Measurements from ENCODE around the gene SLC26A11.

The SLC26A11 gene

DNA sequence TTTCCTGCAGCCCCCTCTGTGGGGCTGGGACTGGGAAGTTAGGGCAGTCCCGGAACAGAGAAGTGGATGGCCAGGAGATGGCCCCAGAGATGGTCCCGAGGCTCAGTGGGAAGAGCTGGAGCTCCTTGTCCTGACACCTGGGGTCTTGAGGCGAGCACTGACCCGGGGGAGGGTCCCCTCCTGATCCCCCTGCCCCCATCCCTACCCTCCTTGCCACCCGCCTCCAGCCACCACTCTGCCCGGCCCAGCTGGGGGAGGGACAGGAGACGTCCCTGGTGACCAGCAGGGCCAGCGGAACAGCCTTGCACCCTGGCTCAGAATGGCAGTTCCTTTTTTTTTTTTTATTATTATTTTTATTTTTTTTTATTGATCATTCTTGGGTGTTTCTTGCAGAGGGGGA lies 26.5 kb downstream of the SLC26A11 start:
- Histone ChIP-seq H3K79me2 (ENCODE audit: control insufficient read depth, insufficient read depth, low read length, poor library complexity) (no peaks in the 10 kb centered on the region), H3K14ac (ENCODE audit: low read length) (no peak overlapping the region), H3K79me1 (ENCODE audit: low read length) (peaks cover 7% of the 10 kb centered on the region), H3K4me2 (ENCODE audit: low read length) (no peak overlapping the region), H4K91ac (ENCODE audit: low read depth, low read length) (no peak overlapping the region), H2AFZ (ENCODE audit: insufficient read depth, low read length, poor library complexity) (no peak overlapping the region), H3K23ac (ENCODE audit: low read length) (no peak overlapping the region), H3K18ac (ENCODE audit: low read length) (no peak overlapping the region), H4K12ac (ENCODE audit: low read depth, low read length) (no peak overlapping the region), H2AK5ac (ENCODE audit: low read length) (no peak overlapping the region), H2BK12ac (ENCODE audit: low read length) (no peak overlapping the region), H3K4me1 (ENCODE audit: control insufficient read depth in 1 of 2, insufficient read depth in 2 of 2, low read length in 2 of 2) (peaks cover 4% of the 10 kb centered on the region in 2 experiments), H3K4me3 (ENCODE audit: low read depth, low read length) (no peak overlapping the region), H3K27me3 (ENCODE audit: insufficient read depth, low read length) (no peaks in the 10 kb centered on the region), H2BK5ac (ENCODE audit: low read depth, low read length, poor library complexity) (no peak overlapping the region), H2BK120ac (ENCODE audit: insufficient read depth, low read length, poor library complexity) (no peak overlapping the region), H3K9ac (ENCODE audit: low read length) (no peak overlapping the region), H3K36me3 (ENCODE audit: control insufficient read depth in 1 of 2, insufficient read depth in 2 of 2, low read length in 2 of 2) (peaks cover 54 to 56% of the 10 kb centered on the region in 2 experiments), H3K9me3 (ENCODE audit: insufficient read depth, low read depth, low read length) (peaks cover 3% of the 10 kb centered on the region), H4K8ac (ENCODE audit: low read depth, low read length) (no peak overlapping the region), H3K27ac (ENCODE audit: low read depth, low read length) (no peak overlapping the region), H3K4ac (ENCODE audit: low read depth, low read length) (no peak overlapping the region)
- DNase-seq: no peak
- WGBS (ENCODE audit: extremely low coverage, insufficient coverage, insufficient read length): no CpG with 5 or more reads among the region's 8 CpGs

DNA sequence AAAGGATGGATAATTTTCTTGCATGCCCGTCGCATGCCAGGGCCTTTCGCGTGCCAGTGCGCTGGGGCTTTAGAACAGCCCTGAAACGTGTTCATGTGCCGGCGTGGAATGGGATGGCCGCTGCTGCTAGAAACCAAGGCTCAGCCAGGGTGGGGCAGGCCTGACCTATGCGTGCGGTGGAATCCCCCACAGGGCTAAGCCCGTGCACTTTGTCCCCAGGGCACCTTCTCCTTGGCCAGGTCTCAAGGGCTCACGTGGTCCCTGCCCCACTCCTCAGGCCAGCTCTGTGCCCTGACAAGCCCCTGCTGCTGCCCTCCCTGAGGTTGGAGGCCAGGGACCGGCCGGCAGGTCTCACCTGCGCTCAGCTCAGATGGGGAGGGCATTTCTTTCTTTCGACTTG lies 27.3 kb downstream of the SLC26A11 start:
- no peak overlapping the region for H2BK5ac ChIP-seq (ENCODE audit: low read depth, low read length, poor library complexity)
- H3K36me3 ChIP-seq (ENCODE audit: control insufficient read depth in 1 of 2, insufficient read depth in 2 of 2, low read length in 2 of 2): peaks cover 54 to 55% of the 10 kb centered on the region in 2 experiments
- H4K12ac ChIP-seq (ENCODE audit: low read depth, low read length): no peak overlapping the region
- H3K79me1 ChIP-seq (ENCODE audit: low read length): peaks cover 7% of the 10 kb centered on the region
- H2AFZ ChIP-seq (ENCODE audit: insufficient read depth, low read length, poor library complexity): no peak overlapping the region
- peaks cover 4% of the 10 kb centered on the region in 2 experiments for H3K4me1 ChIP-seq (ENCODE audit: control insufficient read depth in 1 of 2, insufficient read depth in 2 of 2, low read length in 2 of 2)
- H3K79me2 ChIP-seq (ENCODE audit: control insufficient read depth, insufficient read depth, low read length, poor library complexity): no peaks in the 10 kb centered on the region
- H2BK12ac ChIP-seq (ENCODE audit: low read length): no peak overlapping the region
- no peaks in the 10 kb centered on the region for H3K27me3 ChIP-seq (ENCODE audit: insufficient read depth, low read length)
- H3K23ac ChIP-seq (ENCODE audit: low read length): no peak overlapping the region
- H3K9ac ChIP-seq (ENCODE audit: low read length): no peak overlapping the region
- no peak overlapping the region for H2BK120ac ChIP-seq (ENCODE audit: insufficient read depth, low read length, poor library complexity)
- H2AK5ac ChIP-seq (ENCODE audit: low read length): no peak overlapping the region
- H3K4ac ChIP-seq (ENCODE audit: low read depth, low read length): no peak overlapping the region
- no CpG with 5 or more reads among the region's 17 CpGs for WGBS (ENCODE audit: extremely low coverage, insufficient coverage, insufficient read length)
- H3K4me2 ChIP-seq (ENCODE audit: low read length): no peak overlapping the region
- no peak overlapping the region for H4K91ac ChIP-seq (ENCODE audit: low read depth, low read length)
- no peak overlapping the region for H3K18ac ChIP-seq (ENCODE audit: low read length)
- no peak overlapping the region for H3K27ac ChIP-seq (ENCODE audit: low read depth, low read length)
- H3K4me3 ChIP-seq (ENCODE audit: low read depth, low read length): no peak overlapping the region
- no peak for DNase-seq
- no peak overlapping the region for H3K14ac ChIP-seq (ENCODE audit: low read length)
- peaks cover 3% of the 10 kb centered on the region for H3K9me3 ChIP-seq (ENCODE audit: insufficient read depth, low read depth, low read length)
- no peak overlapping the region for H4K8ac ChIP-seq (ENCODE audit: low read depth, low read length)

DNA sequence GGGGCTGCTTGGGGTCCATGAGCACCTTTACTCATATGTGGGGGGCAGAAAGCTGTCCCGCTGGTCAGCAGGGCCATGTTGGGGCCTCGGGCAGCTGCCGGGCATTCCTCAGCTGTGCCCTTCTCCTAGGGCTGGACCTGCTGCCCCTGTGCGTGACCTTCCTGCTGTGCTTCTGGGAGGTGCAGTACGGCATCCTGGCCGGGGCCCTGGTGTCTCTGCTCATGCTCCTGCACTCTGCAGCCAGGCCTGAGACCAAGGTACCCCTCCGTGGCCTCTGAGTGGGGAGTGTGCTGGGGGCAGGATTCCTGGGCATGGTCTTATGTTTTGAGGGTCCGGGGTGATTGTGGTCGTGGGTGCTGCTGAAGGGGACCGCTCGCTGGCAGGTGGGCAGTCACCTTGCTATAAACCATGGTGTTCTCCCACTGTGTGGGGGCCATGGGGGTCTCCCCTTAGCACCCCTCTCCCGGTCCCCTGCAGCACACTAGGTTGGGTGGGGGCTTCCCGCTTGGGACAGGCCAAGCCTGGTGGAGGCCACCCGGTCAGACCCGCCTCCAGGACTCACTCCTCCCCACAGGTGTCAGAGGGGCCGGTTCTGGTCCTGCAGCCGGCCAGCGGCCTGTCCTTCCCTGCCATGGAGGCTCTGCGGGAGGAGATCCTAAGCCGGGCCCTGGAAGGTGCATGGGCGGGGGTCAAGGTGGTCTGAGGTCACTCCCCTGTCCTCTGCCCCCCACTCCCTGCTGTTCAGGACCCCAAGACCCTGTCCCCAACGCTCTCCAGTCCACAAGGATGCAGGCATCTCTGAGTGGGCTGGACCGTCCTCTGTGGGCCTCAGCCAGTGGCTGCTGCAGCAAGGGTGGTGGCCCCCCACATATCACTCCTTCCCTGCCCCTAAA lies 28.0 kb downstream of the SLC26A11 start:
- no peak overlapping the region for H3K27ac ChIP-seq (ENCODE audit: low read depth, low read length)
- no CpG with 5 or more reads among the region's 23 CpGs for WGBS (ENCODE audit: extremely low coverage, insufficient coverage, insufficient read length)

DNA sequence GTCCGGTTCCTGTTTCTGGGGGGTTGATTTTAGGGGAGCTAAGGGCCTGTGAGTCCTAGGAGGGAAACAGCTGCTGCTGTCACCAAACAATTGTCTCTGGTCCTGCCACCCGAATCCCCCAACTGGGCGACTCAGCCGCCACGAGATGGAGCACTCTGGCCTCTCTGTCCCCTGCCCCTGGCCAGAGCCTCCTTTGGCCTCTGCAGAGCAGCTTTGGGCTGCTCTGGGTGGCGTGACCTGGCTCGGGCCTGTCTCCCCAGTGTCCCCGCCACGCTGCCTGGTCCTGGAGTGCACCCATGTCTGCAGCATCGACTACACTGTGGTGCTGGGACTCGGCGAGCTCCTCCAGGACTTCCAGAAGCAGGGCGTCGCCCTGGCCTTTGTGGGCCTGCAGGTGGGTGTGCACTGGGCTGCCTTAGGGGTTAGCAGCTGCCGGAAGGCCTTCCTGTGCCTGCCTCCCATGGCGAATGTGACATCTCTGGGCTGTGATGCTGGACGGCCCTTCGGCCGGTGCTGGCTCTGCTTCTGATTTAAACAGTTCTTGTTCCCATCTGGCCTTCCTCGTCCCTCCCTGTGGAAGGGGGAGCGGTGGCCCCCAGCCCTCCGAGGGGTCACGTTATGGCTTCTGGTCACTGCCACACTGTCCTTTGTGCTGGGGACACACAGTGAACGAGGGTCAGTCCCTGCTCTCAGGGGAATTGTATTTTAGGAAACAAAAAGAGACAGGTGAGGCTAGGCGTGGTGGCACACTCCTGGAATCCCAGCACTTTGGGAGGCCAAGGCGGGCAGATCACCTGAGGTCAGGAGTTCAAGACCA lies 28.9 kb downstream of the SLC26A11 start:
- no peak for DNase-seq
- Histone ChIP-seq H3K79me2 (ENCODE audit: control insufficient read depth, insufficient read depth, low read length, poor library complexity) (no peaks in the 10 kb centered on the region), H3K4ac (ENCODE audit: low read depth, low read length) (no peak overlapping the region), H3K36me3 (ENCODE audit: control insufficient read depth in 1 of 2, insufficient read depth in 2 of 2, low read length in 2 of 2) (peaks cover 52 to 54% of the 10 kb centered on the region in 2 experiments), H2AFZ (ENCODE audit: insufficient read depth, low read length, poor library complexity) (no peak overlapping the region), H2BK12ac (ENCODE audit: low read length) (no peak overlapping the region), H2BK5ac (ENCODE audit: low read depth, low read length, poor library complexity) (no peak overlapping the region), H3K4me3 (ENCODE audit: low read depth, low read length) (no peak overlapping the region), H3K14ac (ENCODE audit: low read length) (no peak overlapping the region), H4K12ac (ENCODE audit: low read depth, low read length) (no peak overlapping the region), H3K27ac (ENCODE audit: low read depth, low read length) (no peak overlapping the region), H4K8ac (ENCODE audit: low read depth, low read length) (no peak overlapping the region), H2AK5ac (ENCODE audit: low read length) (no peak overlapping the region), H3K9ac (ENCODE audit: low read length) (no peak overlapping the region), H4K91ac (ENCODE audit: low read depth, low read length) (no peak overlapping the region), H3K9me3 (ENCODE audit: insufficient read depth, low read depth, low read length) (peaks cover under 1% of the 10 kb centered on the region), H2BK120ac (ENCODE audit: insufficient read depth, low read length, poor library complexity) (no peak overlapping the region), H3K4me1 (ENCODE audit: control insufficient read depth in 1 of 2, insufficient read depth in 2 of 2, low read length in 2 of 2) (peaks cover 9% of the 10 kb centered on the region in 2 experiments), H3K27me3 (ENCODE audit: insufficient read depth, low read length) (no peaks in the 10 kb centered on the region), H3K4me2 (ENCODE audit: low read length) (no peak overlapping the region), H3K18ac (ENCODE audit: low read length) (no peak overlapping the region), H3K23ac (ENCODE audit: low read length) (no peak overlapping the region), H3K79me1 (ENCODE audit: low read length) (peaks cover 10% of the 10 kb centered on the region)
- no CpG with 5 or more reads among the region's 26 CpGs for WGBS (ENCODE audit: extremely low coverage, insufficient coverage, insufficient read length)

More for the DNA sequence above, 28.0 kb downstream of the SLC26A11 start:
- Histone ChIP-seq H3K4me1 (ENCODE audit: control insufficient read depth in 1 of 2, insufficient read depth in 2 of 2, low read length in 2 of 2) (peaks cover 4% of the 10 kb centered on the region in 2 experiments), H4K8ac (ENCODE audit: low read depth, low read length) (no peak overlapping the region), H3K23ac (ENCODE audit: low read length) (no peak overlapping the region), H2BK5ac (ENCODE audit: low read depth, low read length, poor library complexity) (no peak overlapping the region), H3K4me2 (ENCODE audit: low read length) (no peak overlapping the region), H4K12ac (ENCODE audit: low read depth, low read length) (no peak overlapping the region), H3K18ac (ENCODE audit: low read length) (no peak overlapping the region), H3K36me3 (ENCODE audit: control insufficient read depth in 1 of 2, insufficient read depth in 2 of 2, low read length in 2 of 2) (peaks cover 54 to 58% of the 10 kb centered on the region in 2 experiments), H3K79me2 (ENCODE audit: control insufficient read depth, insufficient read depth, low read length, poor library complexity) (no peaks in the 10 kb centered on the region), H3K4ac (ENCODE audit: low read depth, low read length) (no peak overlapping the region), H2BK12ac (ENCODE audit: low read length) (no peak overlapping the region), H3K14ac (ENCODE audit: low read length) (no peak overlapping the region), H3K79me1 (ENCODE audit: low read length) (peaks cover 7% of the 10 kb centered on the region), H3K9ac (ENCODE audit: low read length) (no peak overlapping the region), H4K91ac (ENCODE audit: low read depth, low read length) (no peak overlapping the region), H2AK5ac (ENCODE audit: low read length) (no peak overlapping the region), H3K27me3 (ENCODE audit: insufficient read depth, low read length) (no peaks in the 10 kb centered on the region), H2BK120ac (ENCODE audit: insufficient read depth, low read length, poor library complexity) (no peak overlapping the region), H3K4me3 (ENCODE audit: low read depth, low read length) (no peak overlapping the region), H2AFZ (ENCODE audit: insufficient read depth, low read length, poor library complexity) (no peak overlapping the region), H3K9me3 (ENCODE audit: insufficient read depth, low read depth, low read length) (peaks cover 3% of the 10 kb centered on the region)
- DNase-seq: no peak
